ENCODE measurements around the gene KPNA3. TPM values are rescaled to one million over a fixed set of nuclear protein-coding genes. Genes with fewer than 3 reads are reported as not detected.

The KPNA3 gene
- polyA plus RNA-seq, 1 of the 3 experiments (the other 2 are of a cell fraction) = 11.3 TPM

DNA sequence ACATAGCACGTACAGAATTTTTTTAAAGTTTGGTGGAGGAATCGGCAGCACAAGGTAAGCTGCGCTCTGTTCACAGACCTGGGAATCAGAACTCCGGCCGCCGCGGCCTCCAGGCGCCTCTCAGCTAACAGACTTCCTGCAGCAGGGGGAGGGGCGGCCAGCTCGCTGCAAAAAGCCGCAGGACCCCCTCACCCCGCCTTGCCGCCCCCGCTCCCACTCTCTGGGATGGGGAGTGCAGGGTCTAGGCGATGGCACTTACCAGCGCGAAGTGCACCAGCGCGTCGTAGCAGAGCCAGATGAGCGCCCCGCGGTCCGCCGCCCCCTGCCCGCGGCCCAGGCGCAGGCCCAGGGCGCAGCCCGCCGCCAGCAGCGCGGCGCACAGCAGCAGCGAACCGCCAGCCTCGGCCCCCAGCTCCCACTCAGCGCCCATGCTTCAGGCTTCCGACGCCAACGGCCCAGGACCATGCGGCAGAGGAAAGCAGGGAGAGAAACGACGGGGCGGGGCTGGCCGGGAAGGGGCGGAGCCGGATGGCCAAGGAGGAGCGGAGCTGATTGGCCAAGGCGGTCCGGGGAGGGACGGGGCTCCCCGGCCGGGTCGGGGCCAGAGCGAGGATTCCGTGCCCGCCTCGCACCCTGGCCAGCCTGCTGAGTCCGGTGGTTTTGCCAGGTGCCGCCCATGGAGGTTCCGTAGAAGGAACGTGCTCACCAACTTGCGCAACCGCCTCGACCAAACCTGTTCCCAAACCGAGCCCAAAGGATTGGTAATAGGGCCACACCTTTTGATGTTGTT lies 101.3 kb downstream of the KPNA3 start, which contains the start of gene EBPL (continued):
- TF ChIP-seq, protein P1, sequence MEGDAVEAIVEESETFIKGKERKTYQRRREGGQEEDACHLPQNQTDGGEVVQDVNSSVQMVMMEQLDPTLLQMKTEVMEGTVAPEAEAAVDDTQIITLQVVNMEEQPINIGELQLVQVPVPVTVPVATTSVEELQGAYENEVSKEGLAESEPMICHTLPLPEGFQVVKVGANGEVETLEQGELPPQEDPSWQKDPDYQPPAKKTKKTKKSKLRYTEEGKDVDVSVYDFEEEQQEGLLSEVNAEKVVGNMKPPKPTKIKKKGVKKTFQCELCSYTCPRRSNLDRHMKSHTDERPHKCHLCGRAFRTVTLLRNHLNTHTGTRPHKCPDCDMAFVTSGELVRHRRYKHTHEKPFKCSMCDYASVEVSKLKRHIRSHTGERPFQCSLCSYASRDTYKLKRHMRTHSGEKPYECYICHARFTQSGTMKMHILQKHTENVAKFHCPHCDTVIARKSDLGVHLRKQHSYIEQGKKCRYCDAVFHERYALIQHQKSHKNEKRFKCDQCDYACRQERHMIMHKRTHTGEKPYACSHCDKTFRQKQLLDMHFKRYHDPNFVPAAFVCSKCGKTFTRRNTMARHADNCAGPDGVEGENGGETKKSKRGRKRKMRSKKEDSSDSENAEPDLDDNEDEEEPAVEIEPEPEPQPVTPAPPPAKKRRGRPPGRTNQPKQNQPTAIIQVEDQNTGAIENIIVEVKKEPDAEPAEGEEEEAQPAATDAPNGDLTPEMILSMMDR (IDR thresholded peaks at IDR 0.05) = 0 out of 2 replicates have a peak, but pooled peaks have one; percentile 10
- peak; percentile 33; the same call in 1 of the 2 replicates for TF ChIP-seq YY1 (IDR thresholded peaks at IDR 0.05; ENCODE audit: low read depth)

DNA sequence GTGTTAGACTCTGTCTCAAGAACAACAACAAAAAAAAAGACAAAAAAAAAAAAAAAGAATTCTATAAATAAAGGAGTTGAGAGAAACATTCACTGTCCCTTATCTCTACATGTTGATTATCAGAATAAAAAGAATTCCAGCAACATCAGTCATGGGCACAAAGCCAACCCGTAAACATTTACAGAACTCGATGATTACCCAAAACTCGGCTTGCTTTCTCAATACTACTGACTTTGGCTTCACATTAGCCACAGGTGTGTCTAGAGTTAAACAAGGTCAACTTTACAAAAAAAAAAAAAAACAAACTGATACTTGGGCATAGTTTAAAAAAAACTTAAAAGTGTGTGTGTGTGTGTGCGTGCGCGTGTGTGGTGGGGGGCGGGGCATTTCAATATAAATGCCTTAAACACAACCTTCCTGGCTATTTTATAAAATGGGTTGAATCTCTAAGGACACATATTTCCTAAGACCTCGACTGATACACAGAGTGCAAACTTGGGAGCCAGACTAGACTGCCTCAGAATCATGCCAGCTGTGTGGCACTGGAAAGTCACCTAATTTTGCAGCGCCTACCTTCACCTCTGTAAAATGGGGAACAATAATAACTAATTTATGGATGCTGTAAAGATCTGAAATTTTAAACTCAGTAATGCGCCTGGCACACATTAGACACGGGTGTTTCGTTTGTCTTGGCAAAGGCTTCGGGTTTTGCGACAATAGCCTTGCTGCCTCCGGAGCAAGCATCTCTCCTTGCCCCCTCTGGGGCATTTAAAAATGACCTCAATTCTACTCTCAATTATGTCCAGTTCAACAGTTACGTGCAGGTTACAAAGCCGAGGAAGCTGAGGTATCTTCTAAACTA lies 102.1 kb downstream of the KPNA3 start:
- H3K4me3 ChIP-seq (ENCODE audit: low read depth in 2 of 2, low read length in 1 of 2) = peak overlapping the region; percentile 67 to 72
- CTCF ChIA-PET = interaction anchor here (1.7 kb wide), 2 partner anchors 20 to 158 kb away, joined by 5 to 10 read pairs; no protein-coding TSS in a partner anchor
- TF ChIP-seq, protein P2, sequence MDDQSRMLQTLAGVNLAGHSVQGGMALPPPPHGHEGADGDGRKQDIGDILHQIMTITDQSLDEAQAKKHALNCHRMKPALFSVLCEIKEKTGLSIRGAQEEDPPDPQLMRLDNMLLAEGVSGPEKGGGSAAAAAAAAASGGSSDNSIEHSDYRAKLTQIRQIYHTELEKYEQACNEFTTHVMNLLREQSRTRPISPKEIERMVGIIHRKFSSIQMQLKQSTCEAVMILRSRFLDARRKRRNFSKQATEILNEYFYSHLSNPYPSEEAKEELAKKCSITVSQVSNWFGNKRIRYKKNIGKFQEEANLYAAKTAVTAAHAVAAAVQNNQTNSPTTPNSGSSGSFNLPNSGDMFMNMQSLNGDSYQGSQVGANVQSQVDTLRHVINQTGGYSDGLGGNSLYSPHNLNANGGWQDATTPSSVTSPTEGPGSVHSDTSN (IDR thresholded peaks at IDR 0.05) = no peak
- no peak for TF ChIP-seq POLR2AphosphoS5 (IDR thresholded peaks at IDR 0.05; ENCODE audit: low read depth, low read length)
- TF ChIP-seq, protein P3, sequence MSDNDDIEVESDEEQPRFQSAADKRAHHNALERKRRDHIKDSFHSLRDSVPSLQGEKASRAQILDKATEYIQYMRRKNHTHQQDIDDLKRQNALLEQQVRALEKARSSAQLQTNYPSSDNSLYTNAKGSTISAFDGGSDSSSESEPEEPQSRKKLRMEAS (IDR thresholded peaks at IDR 0.05; ENCODE audit: low read depth) = no peak
- no peak for TF ChIP-seq EZH2phosphoT487 (IDR thresholded peaks at IDR 0.05; ENCODE audit: borderline replicate concordance, low read depth)
- TF ChIP-seq, protein P4, sequence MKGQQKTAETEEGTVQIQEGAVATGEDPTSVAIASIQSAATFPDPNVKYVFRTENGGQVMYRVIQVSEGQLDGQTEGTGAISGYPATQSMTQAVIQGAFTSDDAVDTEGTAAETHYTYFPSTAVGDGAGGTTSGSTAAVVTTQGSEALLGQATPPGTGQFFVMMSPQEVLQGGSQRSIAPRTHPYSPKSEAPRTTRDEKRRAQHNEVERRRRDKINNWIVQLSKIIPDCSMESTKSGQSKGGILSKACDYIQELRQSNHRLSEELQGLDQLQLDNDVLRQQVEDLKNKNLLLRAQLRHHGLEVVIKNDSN (IDR thresholded peaks at IDR 0.05; ENCODE audit: borderline replicate concordance, low read depth) = no peak
- TF ChIP-seq TCF12 (IDR thresholded peaks at IDR 0.05) = peak; percentile 8; the same call in 1 of the 2 replicates
- TF ChIP-seq, protein P5, sequence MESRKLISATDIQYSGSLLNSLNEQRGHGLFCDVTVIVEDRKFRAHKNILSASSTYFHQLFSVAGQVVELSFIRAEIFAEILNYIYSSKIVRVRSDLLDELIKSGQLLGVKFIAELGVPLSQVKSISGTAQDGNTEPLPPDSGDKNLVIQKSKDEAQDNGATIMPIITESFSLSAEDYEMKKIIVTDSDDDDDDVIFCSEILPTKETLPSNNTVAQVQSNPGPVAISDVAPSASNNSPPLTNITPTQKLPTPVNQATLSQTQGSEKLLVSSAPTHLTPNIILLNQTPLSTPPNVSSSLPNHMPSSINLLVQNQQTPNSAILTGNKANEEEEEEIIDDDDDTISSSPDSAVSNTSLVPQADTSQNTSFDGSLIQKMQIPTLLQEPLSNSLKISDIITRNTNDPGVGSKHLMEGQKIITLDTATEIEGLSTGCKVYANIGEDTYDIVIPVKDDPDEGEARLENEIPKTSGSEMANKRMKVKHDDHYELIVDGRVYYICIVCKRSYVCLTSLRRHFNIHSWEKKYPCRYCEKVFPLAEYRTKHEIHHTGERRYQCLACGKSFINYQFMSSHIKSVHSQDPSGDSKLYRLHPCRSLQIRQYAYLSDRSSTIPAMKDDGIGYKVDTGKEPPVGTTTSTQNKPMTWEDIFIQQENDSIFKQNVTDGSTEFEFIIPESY (IDR thresholded peaks at IDR 0.05; ENCODE audit: borderline replicate concordance, low read depth) = no peak
- TF ChIP-seq NRF1 (IDR thresholded peaks at IDR 0.05; ENCODE audit: low read depth, low read length) = no peak
- TF ChIP-seq, protein P1 (IDR thresholded peaks at IDR 0.05) = no peak
- no peak for TF ChIP-seq JUND (IDR thresholded peaks at IDR 0.05)
- no peak for TF ChIP-seq FOXM1 (IDR thresholded peaks at IDR 0.05; ENCODE audit: low read depth)
- TF ChIP-seq, protein P6, sequence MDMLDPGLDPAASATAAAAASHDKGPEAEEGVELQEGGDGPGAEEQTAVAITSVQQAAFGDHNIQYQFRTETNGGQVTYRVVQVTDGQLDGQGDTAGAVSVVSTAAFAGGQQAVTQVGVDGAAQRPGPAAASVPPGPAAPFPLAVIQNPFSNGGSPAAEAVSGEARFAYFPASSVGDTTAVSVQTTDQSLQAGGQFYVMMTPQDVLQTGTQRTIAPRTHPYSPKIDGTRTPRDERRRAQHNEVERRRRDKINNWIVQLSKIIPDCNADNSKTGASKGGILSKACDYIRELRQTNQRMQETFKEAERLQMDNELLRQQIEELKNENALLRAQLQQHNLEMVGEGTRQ (IDR thresholded peaks at IDR 0.05; ENCODE audit: borderline replicate concordance, low read depth, low read length) = no peak
- peak; percentile 63; the same call in 1 of the 2 replicates for TF ChIP-seq NFIC (IDR thresholded peaks at IDR 0.05; ENCODE audit: borderline replicate concordance)
- no peak for TF ChIP-seq GATA2 (CRISPR knock-in tag; IDR thresholded peaks at IDR 0.05)
- no peak for TF ChIP-seq GABPA (IDR thresholded peaks at IDR 0.05; ENCODE audit: low read depth)
- no peak for TF ChIP-seq ELF1 (IDR thresholded peaks at IDR 0.05)
- TF ChIP-seq RXRA (IDR thresholded peaks at IDR 0.05; ENCODE audit: borderline replicate concordance, low read depth) = no peak
- peaks cover 53% of the 10 kb centered on the region for H3K79me2 ChIP-seq (ENCODE audit: insufficient read depth)
- POLR2A ChIA-PET = interaction anchor here (1.3 to 1.5 kb wide), 4 partner anchors 8 to 246 kb away, joined by 3 to 12 read pairs (median 6); partner anchors contain the start of genes CAB39L, KPNA3, SETDB2 and SPRYD7
- 9% methylated on average over 17 of the region's 17 CpGs for WGBS (ENCODE audit: low lambda C conversion rate)
- peak overlapping the region; percentile 83 for H3K4me2 ChIP-seq
- H3K9me3 ChIP-seq = no peaks in the 10 kb centered on the region
- peak overlapping the region; percentile 70 to 92 for H3K27ac ChIP-seq (ENCODE audit: low read depth in 2 of 2, low read length in 1 of 2)
- H3K4me1 ChIP-seq (ENCODE audit: control insufficient read depth in 1 of 2, insufficient read depth in 2 of 2, low read depth in 1 of 2, low read length in 1 of 2) = peaks cover 0 to 4% of the 10 kb centered on the region in 2 experiments; a peak in 1 of 4 replicates
- no peaks in the 10 kb centered on the region for H3K27me3 ChIP-seq (ENCODE audit: insufficient read depth)
- no peaks in the 10 kb centered on the region for H3F3A ChIP-seq (replicated peaks; ENCODE audit: insufficient read depth)
- DNase-seq = peak; percentile 62
- H3K36me3 ChIP-seq (replicated peaks in 1 of 2; ENCODE audit: control insufficient read depth in 1 of 2, insufficient read depth in 2 of 2, low read length in 1 of 2) = peaks cover 6 to 9% of the 10 kb centered on the region in 2 experiments
- H4K20me1 ChIP-seq (ENCODE audit: insufficient read depth) = no peaks in the 10 kb centered on the region
- H3K9me2 ChIP-seq = no peaks in the 10 kb centered on the region
- peak overlapping the region; percentile 88 for H2AFZ ChIP-seq (ENCODE audit: low read depth)
- H3K9ac ChIP-seq = peak overlapping the region; percentile 72

All from SK-N-SH (cell line).